ENCODE results near the gene XRCC5. TPM values are rescaled to one million over a fixed set of nuclear protein-coding genes. Genes with fewer than 3 reads are reported as not detected.
A peak's percentile ranks its signal among the peaks of the same experiment; 100 is the strongest.

Gene XRCC5
- total and polyA plus RNA-seq, 2 donors (not counting 3 experiments of a cell fraction or from before 2014, with no cell fraction given): 267 to 319 TPM

DNA sequence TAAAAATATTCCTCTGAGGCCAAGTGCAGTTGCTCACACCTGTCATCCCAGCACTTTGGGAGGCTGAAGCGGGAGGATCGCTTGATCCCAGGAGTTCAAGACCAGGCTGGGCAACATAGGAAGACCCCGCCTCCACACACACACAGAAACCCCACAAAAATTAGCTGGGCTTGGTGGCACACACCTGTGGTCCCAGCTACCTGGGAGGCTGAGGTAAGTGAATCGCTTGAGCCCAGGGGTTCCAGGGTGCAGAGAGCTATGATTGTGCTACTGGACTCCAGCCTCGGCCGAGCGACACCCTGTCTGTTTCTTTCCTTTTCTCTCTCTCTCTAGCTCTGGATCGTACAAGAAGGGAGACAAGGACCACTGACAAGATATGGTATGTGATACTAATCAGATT lies 1.8 kb upstream of the XRCC5 start:
- ChIA-PET POLR2A (no interaction called here), CTCF (interaction anchor here (0.8 kb wide), 1 partner anchor 26 kb away, joined by 4 read pairs; the partner anchor contains the start of genes PECR and TMEM169)
- DNase-seq (ENCODE audit: low read depth, low spot score): no peak
- Histone ChIP-seq H3K9me1 (replicated peaks; ENCODE audit: control insufficient read depth, extremely low read depth, insufficient read depth, low read length) (no peaks in the 10 kb centered on the region), H2AFZ (ENCODE audit: low read depth, low read length) (peak overlapping the region; percentile 55), H3K4me2 (ENCODE audit: insufficient read depth, low read length) (no peak overlapping the region), H4K20me1 (replicated peaks; ENCODE audit: control insufficient read depth, extremely low read depth, insufficient read depth, low read length) (no peaks in the 10 kb centered on the region), H3K79me2 (ENCODE audit: control insufficient read depth, insufficient read depth, low read length) (peaks cover 32% of the 10 kb centered on the region), H3K36me3 (ENCODE audit: control insufficient read depth in 2 of 2, extremely low read depth in 1 of 2, insufficient read depth in 2 of 2, low read length in 2 of 2) (peaks cover 2 to 12% of the 10 kb centered on the region in 2 experiments), H3K27me3 (ENCODE audit: control insufficient read depth in 2 of 2, insufficient read depth in 2 of 2, low read length in 2 of 2) (peaks cover 5 to 16% of the 10 kb centered on the region in 2 experiments), H3K4me3 (replicated peaks in 1 of 3; ENCODE audit: insufficient read depth in 1 of 3, low read depth in 1 of 3, low read length in 3 of 3) (no peak overlapping the region), H3K9ac (replicated peaks; ENCODE audit: extremely low read depth, insufficient read depth, low read length) (no peak overlapping the region), H3K9me3 (replicated peaks; ENCODE audit: control insufficient read depth, insufficient read depth, low read length) (no peaks in the 10 kb centered on the region), H3K27ac (ENCODE audit: insufficient read depth, low read depth, low read length) (no peak overlapping the region), H3K4me1 (ENCODE audit: control insufficient read depth, extremely low read depth, insufficient read depth, low read length) (peaks cover 19% of the 10 kb centered on the region)
- intact Hi-C loops (cut with micrococcal nuclease): no loop called here
- dilution Hi-C loops (cut with MboI; ENCODE audit: extremely low pct_ligation_motif_present, low sequenced_read_pairs): no loop called here
- FAIRE-seq: no peak
- TF ChIP-seq, protein P1, sequence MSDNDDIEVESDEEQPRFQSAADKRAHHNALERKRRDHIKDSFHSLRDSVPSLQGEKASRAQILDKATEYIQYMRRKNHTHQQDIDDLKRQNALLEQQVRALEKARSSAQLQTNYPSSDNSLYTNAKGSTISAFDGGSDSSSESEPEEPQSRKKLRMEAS (IDR thresholded peaks at IDR 0.05; ENCODE audit: insufficient read depth, insufficient read length): no peak
- TF ChIP-seq, protein P2, sequence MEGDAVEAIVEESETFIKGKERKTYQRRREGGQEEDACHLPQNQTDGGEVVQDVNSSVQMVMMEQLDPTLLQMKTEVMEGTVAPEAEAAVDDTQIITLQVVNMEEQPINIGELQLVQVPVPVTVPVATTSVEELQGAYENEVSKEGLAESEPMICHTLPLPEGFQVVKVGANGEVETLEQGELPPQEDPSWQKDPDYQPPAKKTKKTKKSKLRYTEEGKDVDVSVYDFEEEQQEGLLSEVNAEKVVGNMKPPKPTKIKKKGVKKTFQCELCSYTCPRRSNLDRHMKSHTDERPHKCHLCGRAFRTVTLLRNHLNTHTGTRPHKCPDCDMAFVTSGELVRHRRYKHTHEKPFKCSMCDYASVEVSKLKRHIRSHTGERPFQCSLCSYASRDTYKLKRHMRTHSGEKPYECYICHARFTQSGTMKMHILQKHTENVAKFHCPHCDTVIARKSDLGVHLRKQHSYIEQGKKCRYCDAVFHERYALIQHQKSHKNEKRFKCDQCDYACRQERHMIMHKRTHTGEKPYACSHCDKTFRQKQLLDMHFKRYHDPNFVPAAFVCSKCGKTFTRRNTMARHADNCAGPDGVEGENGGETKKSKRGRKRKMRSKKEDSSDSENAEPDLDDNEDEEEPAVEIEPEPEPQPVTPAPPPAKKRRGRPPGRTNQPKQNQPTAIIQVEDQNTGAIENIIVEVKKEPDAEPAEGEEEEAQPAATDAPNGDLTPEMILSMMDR (IDR thresholded peaks at IDR 0.05; ENCODE audit: extremely low read depth in 1 of 2, insufficient read depth in 1 of 2, low read depth in 1 of 2, low read length in 2 of 2): no peak
- no peak for TF ChIP-seq GATA2 (IDR thresholded peaks at IDR 0.05; ENCODE audit: insufficient read depth, insufficient read length, low read depth, low read length)
- TF ChIP-seq MYC (IDR thresholded peaks at IDR 0.05; ENCODE audit: low read depth, low read length): no peak
- TF ChIP-seq POLR2AphosphoS5 (IDR thresholded peaks at IDR 0.05; ENCODE audit: insufficient read depth, low read depth, low read length): no peak
- no peak for TF ChIP-seq JUN (IDR thresholded peaks at IDR 0.05; ENCODE audit: borderline replicate concordance, insufficient read depth, insufficient read length, low read depth)
- TF ChIP-seq POLR2A (IDR thresholded peaks at IDR 0.05; ENCODE audit: low read depth, low read length): no peak
- TF ChIP-seq FOS (IDR thresholded peaks at IDR 0.05; ENCODE audit: borderline replicate concordance, insufficient read depth, low read length): no peak
- no peak for TF ChIP-seq EZH2 (IDR thresholded peaks at IDR 0.05; ENCODE audit: borderline replicate concordance, low read depth, low read length, severe bottlenecking)
- BruUV-seq (replicated peaks): no TSS peak

Data from endothelial cell of umbilical vein (primary cell).